GM12865 (cell line): Measurements from ENCODE around the gene ASPSCR1.

Experiments used
- DNase-seq: peaks from one replicate; pipeline ENCODE4 v3.0.0; 2010; ENCODE audit warnings: low read depth
- H3K4me3 ChIP-seq: 2 replicates; pipeline ENCODE4 v1.5.1; 2011; ENCODE audit warnings: mild to moderate bottlenecking, low read depth, low read length, control low read depth
- CTCF ChIP-seq: IDR thresholded peaks from 2 replicates; pipeline ENCODE4 v1.5.1; 2011; ENCODE audit warnings: low read length, control low read depth, low read depth, inconsistent platforms; ENCODE audit not compliant: insufficient read depth; ENCODE audit errors: missing control alignments

The ASPSCR1 gene

GRCh38 chr17:81944858-81945257 is 32.6 kb upstream of the ASPSCR1 start:
- DNase-seq, result no peak
- TF ChIP-seq CTCF, result no peak
- H3K4me3 ChIP-seq, result no peak overlapping the region

- H3K4me3 ChIP-seq, result no peak within 1 kb of the TSS
Measured at GRCh38 chr17:81947189-81947588, 30.2 kb upstream of the ASPSCR1 start, which contains the start of gene MYADML2. MYADML2 (minus strand) TSS chr17:81947233; CDS start chr17:81941741, 5,492 bp downstream.

GRCh38 chr17:81948635-81949378 is 28.6 kb upstream of the ASPSCR1 start:
- H3K4me3 ChIP-seq, result no peak overlapping the region
- TF ChIP-seq CTCF, result no peak
- DNase-seq, result no peak

More at GRCh38 chr17:81947189-81947588, 30.2 kb upstream of the ASPSCR1 start, which contains the start of gene MYADML2:
- no peak for TF ChIP-seq CTCF
- DNase-seq, result no peak

- H3K4me3 ChIP-seq, result no peak overlapping the region
- DNase-seq, result no peak
- TF ChIP-seq CTCF, result no peak
Measured at GRCh38 chr17:81950501-81950900, 26.9 kb upstream of the ASPSCR1 start.

GRCh38 chr17:81951785-81952684 is 25.4 kb upstream of the ASPSCR1 start:
- DNase-seq, result no peak
- no peak overlapping the region for H3K4me3 ChIP-seq
- no peak for TF ChIP-seq CTCF

GRCh38 chr17:81952792-81953228 is 24.6 kb upstream of the ASPSCR1 start:
- H3K4me3 ChIP-seq, result no peak overlapping the region
- no peak for DNase-seq
- TF ChIP-seq CTCF, result no peak
